HEK293T (cell line): Measurements from ENCODE around the gene FGR.

Experiments used
- CTCF ChIA-PET: fragments of 350-600 bp; formaldehyde crosslinking; extraction: SDS; loops from one replicate; lab custom pipeline; 2021; ENCODE audit warnings: antibody characterized with exemption, inconsistent platforms; lab: Yijun Ruan, JAX
- POLR2A ChIA-PET: fragments of 350-600 bp; formaldehyde crosslinking; extraction: SDS; loops from one replicate; lab custom pipeline; 2020; ENCODE audit warnings: antibody characterized with exemption, inconsistent platforms; lab: Yijun Ruan, JAX
- DNase-seq: peaks from one replicate; pipeline ENCODE4 v3.0.0; 2012; ENCODE audit warnings: mixed read lengths; ENCODE audit errors: extremely low spot score
- ARNT ChIP-seq: fragments of 450-650 bp; IDR thresholded peaks from 2 replicates; pipeline ENCODE4 v1.6.1; 2017; ENCODE audit warnings: mild to moderate bottlenecking
- BHLHE40 ChIP-seq: fragments of 450-650 bp; IDR thresholded peaks from 2 replicates; pipeline ENCODE4 v1.6.1; 2016; ENCODE audit warnings: mild to moderate bottlenecking, moderate library complexity, borderline replicate concordance
- CTBP1 ChIP-seq: fragments of 450-650 bp; IDR thresholded peaks from 2 replicates; pipeline ENCODE4 v1.6.1; 2016; ENCODE audit warnings: borderline replicate concordance
- ELF4 ChIP-seq: fragments of 450-650 bp; IDR thresholded peaks from 2 replicates; pipeline ENCODE4 v1.6.1; 2017; ENCODE audit warnings: antibody characterized with exemption
- FOXA1 ChIP-seq: fragments of 450-650 bp; IDR thresholded peaks from 2 replicates; pipeline ENCODE4 v1.6.1; 2016; ENCODE audit warnings: mild to moderate bottlenecking
- FOXK2 ChIP-seq: fragments of 450-650 bp; IDR thresholded peaks from 2 replicates; pipeline ENCODE4 v1.6.1; 2016; ENCODE audit warnings: mild to moderate bottlenecking
- FOXM1 ChIP-seq: fragments of 450-650 bp; IDR thresholded peaks from 2 replicates; pipeline ENCODE4 v1.6.1; 2017; ENCODE audit warnings: mild to moderate bottlenecking, borderline replicate concordance
- HDGF ChIP-seq: fragments of 450-650 bp; IDR thresholded peaks from 2 replicates; pipeline ENCODE4 v1.6.1; 2017; ENCODE audit warnings: antibody characterized with exemption, borderline replicate concordance
- L3MBTL2 ChIP-seq: fragments of 450-650 bp; conservative IDR thresholded peaks from 2 replicates; pipeline ENCODE4 v1.6.1; 2016; ENCODE audit warnings: mild to moderate bottlenecking
- LEF1 ChIP-seq: fragments of 450-650 bp; IDR thresholded peaks from 2 replicates; pipeline ENCODE4 v1.6.1; 2017; ENCODE audit warnings: mild to moderate bottlenecking, borderline replicate concordance
- NFRKB ChIP-seq: fragments of 450-650 bp; IDR thresholded peaks from 2 replicates; pipeline ENCODE4 v1.6.1; 2016; ENCODE audit warnings: mild to moderate bottlenecking, moderate library complexity
- PKNOX1 ChIP-seq: fragments of 450-650 bp; IDR thresholded peaks from 2 replicates; pipeline ENCODE4 v1.6.1; 2016
- SP1 ChIP-seq: fragments of 450-650 bp; IDR thresholded peaks from 2 replicates; pipeline ENCODE4 v1.6.1; 2017
- SUZ12 ChIP-seq: fragments of 450-650 bp; IDR thresholded peaks from 2 replicates; pipeline ENCODE4 v1.6.1; 2016; ENCODE audit warnings: mild to moderate bottlenecking
- TARDBP ChIP-seq: fragments of 450-650 bp; IDR thresholded peaks from 2 replicates; pipeline ENCODE4 v1.6.1; 2016
- ZNF384 ChIP-seq: fragments of 450-650 bp; IDR thresholded peaks from 2 replicates; pipeline ENCODE4 v1.6.1; 2016

Gene FGR

GRCh38 chr1:27581823-27582243, 53.2 kb downstream of the FGR start:
- no peak for TF ChIP-seq FOXA1
- no peak for TF ChIP-seq L3MBTL2
- no peak for TF ChIP-seq ZNF384
- no peak for TF ChIP-seq FOXK2
- TF ChIP-seq NFRKB = no peak
- no peak for TF ChIP-seq PKNOX1
- TF ChIP-seq BHLHE40 = no peak
- TF ChIP-seq LEF1 = no peak
- no peak for TF ChIP-seq ARNT
- TF ChIP-seq ELF4 = no peak
- TF ChIP-seq SUZ12 = no peak
- TF ChIP-seq HDGF = no peak
- TF ChIP-seq CTBP1 = no peak
- TF ChIP-seq TARDBP = no peak
- no peak for TF ChIP-seq FOXM1
- TF ChIP-seq SP1 = no peak
- ChIA-PET POLR2A (interaction anchor here (0.9 kb wide), 1 partner anchor 9 kb away, joined by 3 read pairs; no protein-coding TSS in a partner anchor), CTCF (no interaction called here)
- no peak for DNase-seq

- POLR2A ChIA-PET = no interaction called here
- CTCF ChIA-PET = interaction anchor here (2.0 kb wide), 1 partner anchor 21 kb away, joined by 11 read pairs; no protein-coding TSS in a partner anchor
- TF ChIP-seq SUZ12 (no peak), SP1 (no peak), PKNOX1 (no peak), ARNT (no peak), BHLHE40 (no peak), CTBP1 (no peak), FOXM1 (no peak), ZNF384 (no peak)
- DNase-seq = no peak
These were observed 57.3 kb downstream of the FGR start for GRCh38 chr1:27577504-27578188.

- TF ChIP-seq CTBP1 (no peak), FOXK2 (no peak), NFRKB (no peak), TARDBP (no peak), SUZ12 (no peak), FOXA1 (no peak), ZNF384 (no peak), ELF4 (no peak), SP1 (no peak), BHLHE40 (no peak), PKNOX1 (no peak), L3MBTL2 (no peak), ARNT (no peak), LEF1 (no peak), FOXM1 (no peak), HDGF (no peak)
- POLR2A ChIA-PET = interaction anchor here (0.8 to 1.0 kb wide), 2 partner anchors 8 to 14 kb away, joined by 3 read pairs; no protein-coding TSS in a partner anchor
- DNase-seq = no peak
- CTCF ChIA-PET = interaction anchor here (0.7 to 2.0 kb wide), 3 partner anchors 21 to 30 kb away, joined by 3 to 11 read pairs (median 3); no protein-coding TSS in a partner anchor
These were observed 58.2 kb downstream of the FGR start for GRCh38 chr1:27576806-27577227.

GRCh38 chr1:27575840-27576331, 59.1 kb downstream of the FGR start:
- TF ChIP-seq ELF4 (no peak), HDGF (no peak), PKNOX1 (no peak), SP1 (no peak), LEF1 (no peak), BHLHE40 (no peak), NFRKB (no peak)
- DNase-seq = peak; percentile 53
- CTCF ChIA-PET = interaction anchor here (0.6 to 2.0 kb wide), 5 partner anchors 11 to 31 kb away, joined by 3 to 11 read pairs (median 4); no protein-coding TSS in a partner anchor
- POLR2A ChIA-PET = interaction anchor here (0.8 to 1.4 kb wide), 4 partner anchors 9 to 26 kb away, joined by 3 to 10 read pairs (median 3); no protein-coding TSS in a partner anchor
